Measurements from ENCODE around the gene IRF1. TPM values are rescaled to one million over a fixed set of nuclear protein-coding genes. Genes with fewer than 3 reads are reported as not detected.

IRF1 gene
- total RNA-seq, 4 donors from 2014 or later: 17.5 to 24.1 (median 20.1) TPM

GRCh38 chr5:132501961-132502931 lies 11.7 kb upstream of the IRF1 start:
- Histone ChIP-seq H3K4me1 (peaks cover 12% of the 10 kb centered on the region), H3K36me3 (no peaks in the 10 kb centered on the region), H3K27me3 (no peaks in the 10 kb centered on the region), H3K27ac (no peak overlapping the region), H3K4me3 (no peak overlapping the region), H3K9me3 (no peaks in the 10 kb centered on the region)
- no peak for TF ChIP-seq CTCF (IDR thresholded peaks at IDR 0.05)
- no peak for TF ChIP-seq POLR2AphosphoS5 (IDR thresholded peaks at IDR 0.05)
- TF ChIP-seq POLR2A (IDR thresholded peaks at IDR 0.05): no peak
- no peak for TF ChIP-seq EP300 (IDR thresholded peaks at IDR 0.05)
- 83% methylated on average over 9 of the region's 10 CpGs for WGBS
- peak in 1 of 2 donors; percentile 59 for DNase-seq (ENCODE audit: low spot score in 2 of 2)

- Histone ChIP-seq H3K27me3 (no peaks in the 10 kb centered on the region), H3K9me3 (no peaks in the 10 kb centered on the region), H3K4me1 (peaks cover 17% of the 10 kb centered on the region), H3K36me3 (no peaks in the 10 kb centered on the region), H3K27ac (no peak overlapping the region), H3K4me3 (no peak overlapping the region)
- no peak for TF ChIP-seq EP300 (IDR thresholded peaks at IDR 0.05)
- TF ChIP-seq POLR2A (IDR thresholded peaks at IDR 0.05): no peak
- WGBS: no CpG with 5 or more reads among the region's 4 CpGs
- peak in 1 of 2 donors; percentile 51 for DNase-seq (ENCODE audit: low spot score in 2 of 2)
Measured at GRCh38 chr5:132501629-132501956, 11.0 kb upstream of the IRF1 start.

- Histone ChIP-seq H3K27me3 (no peaks in the 10 kb centered on the region), H3K4me3 (no peak overlapping the region), H3K4me1 (peaks cover 22% of the 10 kb centered on the region), H3K9me3 (no peaks in the 10 kb centered on the region), H3K36me3 (no peaks in the 10 kb centered on the region), H3K27ac (no peak overlapping the region)
- WGBS: 41% methylated on average over 3 of the region's 6 CpGs
- peak; percentile 46 to 57 for TF ChIP-seq CTCF (IDR thresholded peaks at IDR 0.05)
- TF ChIP-seq EP300 (IDR thresholded peaks at IDR 0.05): no peak
- peak; percentile 82 to 83 for DNase-seq (ENCODE audit: low spot score in 2 of 2)
Measured at GRCh38 chr5:132500931-132501628, 10.5 kb upstream of the IRF1 start.

- no peak for TF ChIP-seq CTCF (IDR thresholded peaks at IDR 0.05)
- TF ChIP-seq EP300 (IDR thresholded peaks at IDR 0.05): no peak
- TF ChIP-seq POLR2AphosphoS5 (IDR thresholded peaks at IDR 0.05): no peak
- no peak for TF ChIP-seq POLR2A (IDR thresholded peaks at IDR 0.05)
- peak in 1 of 2 donors; percentile 58 for DNase-seq (ENCODE audit: low spot score in 2 of 2)
- 81% methylated on average over 6 of the region's 6 CpGs for WGBS
- Histone ChIP-seq H3K9me3 (no peaks in the 10 kb centered on the region), H3K4me3 (no peak overlapping the region), H3K27ac (no peak overlapping the region), H3K36me3 (no peaks in the 10 kb centered on the region), H3K27me3 (no peaks in the 10 kb centered on the region), H3K4me1 (peaks cover 29% of the 10 kb centered on the region)
Measured at GRCh38 chr5:132500244-132500930, 9.8 kb upstream of the IRF1 start.

- Histone ChIP-seq H3K27ac (no peak overlapping the region), H3K4me3 (no peak overlapping the region), H3K4me1 (peaks cover 36% of the 10 kb centered on the region), H3K36me3 (no peaks in the 10 kb centered on the region), H3K27me3 (no peaks in the 10 kb centered on the region), H3K9me3 (no peaks in the 10 kb centered on the region)
- 67% methylated on average over 9 of the region's 9 CpGs for WGBS
- peak in 1 of 2 donors; percentile 46 for DNase-seq (ENCODE audit: low spot score in 2 of 2)
- TF ChIP-seq POLR2A (IDR thresholded peaks at IDR 0.05): no peak
- no peak for TF ChIP-seq POLR2AphosphoS5 (IDR thresholded peaks at IDR 0.05)
- TF ChIP-seq CTCF (IDR thresholded peaks at IDR 0.05): no peak
- no peak for TF ChIP-seq EP300 (IDR thresholded peaks at IDR 0.05)
Measured at GRCh38 chr5:132499440-132500243, 9.1 kb upstream of the IRF1 start.
